Effector memory CD8-positive, alpha-beta T cell (primary cell): ENCODE data around the gene ZBTB7C.

Experiments
- ATAC-seq: fragments of 150-1000 bp; cut with Tn5 transposase; replicated peaks from 2 replicates; pipeline ENCODE4 v1.10.0; 2021; ENCODE audit warnings: mild to moderate bottlenecking, moderate library complexity
- DNase-seq, 3 experiments: peaks; one replicate each; pipeline ENCODE4 v3.0.0; 2021
- H3K27ac Mint-ChIP-seq, 2 donors: one replicate each; pipeline ENCODE4 v1.8.0; 2022; ENCODE audit warnings: mild to moderate bottlenecking in 2 of 2, mixed read lengths in 2 of 2, moderate library complexity in 2 of 2
- H3K27me3 Mint-ChIP-seq, 2 donors: one replicate each; pipeline ENCODE4 v1.8.0; 2022; ENCODE audit warnings: mixed read lengths in 2 of 2
- H3K36me3 Mint-ChIP-seq: one replicate; pipeline ENCODE4 v1.8.0; 2022; ENCODE audit warnings: mild to moderate bottlenecking, moderate library complexity, mixed read lengths; ENCODE audit not compliant: insufficient read depth
- H3K4me1 Mint-ChIP-seq, 2 donors: one replicate each; pipeline ENCODE4 v1.8.0; 2022; ENCODE audit warnings: low read depth in 2 of 2, mixed read lengths in 2 of 2
- H3K4me3 Mint-ChIP-seq, 2 donors: one replicate each; pipeline ENCODE4 v1.8.0; 2022; ENCODE audit warnings: mild to moderate bottlenecking in 2 of 2, mixed read lengths in 2 of 2, moderate library complexity in 2 of 2
- H3K9me3 Mint-ChIP-seq, 2 donors: one replicate each; pipeline ENCODE4 v1.8.0; 2022; ENCODE audit warnings: mixed read lengths in 2 of 2

ZBTB7C gene

GRCh38 chr18:47983946-47984345 is 425.2 kb downstream of the ZBTB7C start:
- no peak overlapping the region for H3K4me3 Mint-ChIP-seq
- no peaks in the 10 kb centered on the region for H3K4me1 Mint-ChIP-seq
- H3K36me3 Mint-ChIP-seq = peaks cover 3% of the 10 kb centered on the region
- peaks cover 0 to 2% of the 10 kb centered on the region in 2 donors for H3K9me3 Mint-ChIP-seq
- no peak overlapping the region for H3K27ac Mint-ChIP-seq
- ATAC-seq (no peak), DNase-seq (no peak)
- H3K27me3 Mint-ChIP-seq = peaks cover under 1 to 16% of the 10 kb centered on the region in 2 donors

GRCh38 chr18:47983055-47983454 is 426.1 kb downstream of the ZBTB7C start:
- Mint-ChIP-seq H3K27ac (no peak overlapping the region), H3K27me3 (peaks cover 0 to 16% of the 10 kb centered on the region in 2 donors), H3K4me1 (no peaks in the 10 kb centered on the region), H3K4me3 (no peak overlapping the region), H3K9me3 (peaks cover 0 to 2% of the 10 kb centered on the region in 2 donors), H3K36me3 (peaks cover 3% of the 10 kb centered on the region)
- DNase-seq (no peak), ATAC-seq (no peak)

- no peak overlapping the region for H3K4me3 Mint-ChIP-seq
- H3K27ac Mint-ChIP-seq = no peak overlapping the region
- peaks cover 0 to 2% of the 10 kb centered on the region in 2 donors for H3K9me3 Mint-ChIP-seq
- ATAC-seq = no peak
- H3K36me3 Mint-ChIP-seq = peaks cover 3% of the 10 kb centered on the region
- H3K27me3 Mint-ChIP-seq = peaks cover 0 to 16% of the 10 kb centered on the region in 2 donors
- H3K4me1 Mint-ChIP-seq = no peaks in the 10 kb centered on the region
- DNase-seq = no peak
These were observed 427.4 kb downstream of the ZBTB7C start for GRCh38 chr18:47981830-47982229.

- DNase-seq = no peak
- peaks cover 3% of the 10 kb centered on the region for H3K36me3 Mint-ChIP-seq
- no peak for ATAC-seq
- H3K4me3 Mint-ChIP-seq = no peak overlapping the region
- peaks cover 0 to 2% of the 10 kb centered on the region in 2 donors for H3K9me3 Mint-ChIP-seq
- no peak overlapping the region for H3K27ac Mint-ChIP-seq
- no peaks in the 10 kb centered on the region for H3K4me1 Mint-ChIP-seq
- peaks cover 3 to 16% of the 10 kb centered on the region in 2 donors for H3K27me3 Mint-ChIP-seq
These were observed 427.9 kb downstream of the ZBTB7C start for GRCh38 chr18:47981320-47981719.

GRCh38 chr18:47979611-47980200 is 429.5 kb downstream of the ZBTB7C start:
- peaks cover 10 to 16% of the 10 kb centered on the region in 2 donors for H3K27me3 Mint-ChIP-seq
- no peaks in the 10 kb centered on the region for H3K4me1 Mint-ChIP-seq
- H3K36me3 Mint-ChIP-seq = no peaks in the 10 kb centered on the region
- H3K9me3 Mint-ChIP-seq = peaks cover 0 to 2% of the 10 kb centered on the region in 2 donors
- DNase-seq (no peak), ATAC-seq (no peak)
- no peak overlapping the region for H3K27ac Mint-ChIP-seq
- H3K4me3 Mint-ChIP-seq = no peak overlapping the region

- peak overlapping the region in 1 of 2 donors; percentile 11 for H3K27ac Mint-ChIP-seq
- peaks cover 20 to 21% of the 10 kb centered on the region in 2 donors for H3K27me3 Mint-ChIP-seq
- no peaks in the 10 kb centered on the region for H3K36me3 Mint-ChIP-seq
- ATAC-seq = no peak
- no peak for DNase-seq
- no peak overlapping the region for H3K4me3 Mint-ChIP-seq
- H3K9me3 Mint-ChIP-seq = peaks cover 0 to 2% of the 10 kb centered on the region in 2 donors
- no peaks in the 10 kb centered on the region for H3K4me1 Mint-ChIP-seq
These were observed 430.6 kb downstream of the ZBTB7C start for GRCh38 chr18:47978603-47979002.

GRCh38 chr18:47978141-47978540 is 431.0 kb downstream of the ZBTB7C start:
- H3K4me1 Mint-ChIP-seq = no peaks in the 10 kb centered on the region
- no peak overlapping the region for H3K27ac Mint-ChIP-seq

More at GRCh38 chr18:47978141-47978540, 431.0 kb downstream of the ZBTB7C start:
- Mint-ChIP-seq H3K4me3 (no peak overlapping the region), H3K9me3 (peaks cover 0 to 2% of the 10 kb centered on the region in 2 donors), H3K27me3 (peaks cover 21 to 25% of the 10 kb centered on the region in 2 donors), H3K36me3 (no peaks in the 10 kb centered on the region)
- ATAC-seq (no peak), DNase-seq (no peak)
